SK-N-SH (cell line): Measurements from ENCODE around the gene PLAAT5. TPM values are rescaled to one million over a fixed set of nuclear protein-coding genes. Genes with fewer than 3 reads are reported as not detected.

Experiments
- CTCF ChIA-PET: fragments of 300-600, 350-600 bp; formaldehyde crosslinking; extraction: SDS; loops from one replicate; lab custom pipeline; 2021; lab: Yijun Ruan, JAX
- POLR2A ChIA-PET: fragments of 350-600 bp; sonication (Branson Sonifier 250); formaldehyde crosslinking; extraction: SDS; loops from one replicate; lab custom pipeline; 2020; ENCODE audit warnings: antibody characterized with exemption, inconsistent platforms; lab: Yijun Ruan, JAX
- DNase-seq: peaks from one replicate; pipeline ENCODE4 v3.0.0; 2012
- H2AFZ ChIP-seq: fragments of 200-600 bp; sonication (generic); 2 replicates; pipeline ENCODE4 v1.8.1; 2016; ENCODE audit warnings: antibody characterized with exemption, mild to moderate bottlenecking, low read depth
- H3F3A ChIP-seq: fragments of 200-600 bp; sonication (generic); replicated peaks from 2 replicates; pipeline ENCODE3; 2016; ENCODE audit warnings: antibody characterized with exemption, mild to moderate bottlenecking; ENCODE audit not compliant: insufficient read depth
- H3K27ac ChIP-seq, 2 experiments: fragments of 200-500 bp in 1 of 2; fragments of 200-600 bp in 1 of 2; sonication (Bioruptor generic) in 1 of 2; sonication (generic), shearing (Covaris generic) in 1 of 2; 2 replicates each; pipeline versions ENCODE4 v1.5.1 to v1.6.1; 2014 to 2016; ENCODE audit warnings: low read depth in 2 of 2, inconsistent platforms in 1 of 2, low read length in 1 of 2, mild to moderate bottlenecking in 1 of 2, mixed read lengths in 1 of 2
- H3K27me3 ChIP-seq: fragments of 200-600 bp; sonication (generic), shearing (Covaris generic); 2 replicates; pipeline ENCODE4 v1.6.1; 2016; ENCODE audit warnings: mixed run types; ENCODE audit not compliant: insufficient read depth
- H3K36me3 ChIP-seq, 2 experiments: fragments of 200-500 bp in 1 of 2; fragments of 200-600 bp in 1 of 2; sonication (Bioruptor generic) in 1 of 2; sonication (generic) in 1 of 2; replicated peaks in 1 of 2; 2 replicates each; pipeline versions ENCODE3 to v1.5.1; 2014 to 2016; ENCODE audit warnings: low read length in 1 of 2, mild to moderate bottlenecking in 1 of 2; ENCODE audit not compliant: insufficient read depth in 2 of 2, control insufficient read depth in 1 of 2
- H3K4me1 ChIP-seq, 2 experiments: fragments of 200-500 bp in 1 of 2; fragments of 200-600 bp in 1 of 2; sonication (Bioruptor generic) in 1 of 2; sonication (generic), shearing (Covaris generic) in 1 of 2; 2 replicates each; pipeline versions ENCODE4 v1.5.1 to v1.6.1; 2014 to 2016; ENCODE audit warnings: low read depth in 1 of 2, low read length in 1 of 2, mixed run types in 1 of 2; ENCODE audit not compliant: insufficient read depth in 2 of 2, control insufficient read depth in 1 of 2
- H3K4me2 ChIP-seq: fragments of 200-600 bp; sonication (generic), shearing (Covaris generic); 2 replicates; pipeline ENCODE4 v1.6.1; 2017; ENCODE audit warnings: mixed run types
- H3K4me3 ChIP-seq, 2 experiments: fragments of 200-500 bp in 1 of 2; fragments of 200-600 bp in 1 of 2; sonication (Bioruptor generic) in 1 of 2; sonication (generic), shearing (Covaris generic) in 1 of 2; 2 replicates each; pipeline versions ENCODE4 v1.5.1 to v1.8.1; 2014 to 2016; ENCODE audit warnings: low read depth in 2 of 2, inconsistent platforms in 1 of 2, low read length in 1 of 2, mild to moderate bottlenecking in 1 of 2, mixed read lengths in 1 of 2, moderate library complexity in 1 of 2
- H3K79me2 ChIP-seq: fragments of 200-600 bp; sonication (generic); 2 replicates; pipeline ENCODE4 v1.8.1; 2017; ENCODE audit warnings: mild to moderate bottlenecking; ENCODE audit not compliant: insufficient read depth
- H3K9ac ChIP-seq: fragments of 200-600 bp; sonication (generic); 2 replicates; pipeline ENCODE4 v1.6.1; 2017; ENCODE audit warnings: mixed run types
- H3K9me2 ChIP-seq: fragments of 200-600 bp; sonication (generic); 2 replicates; pipeline ENCODE4 v1.6.1; 2017; ENCODE audit warnings: mixed run types
- H3K9me3 ChIP-seq: fragments of 200-600 bp; sonication (generic); 2 replicates; pipeline ENCODE4 v1.6.1; 2017; ENCODE audit warnings: mixed run types, mild to moderate bottlenecking, moderate library complexity
- H4K20me1 ChIP-seq: fragments of 200-600 bp; sonication (generic); 2 replicates; pipeline ENCODE4 v1.6.1; 2017; ENCODE audit warnings: mild to moderate bottlenecking, mixed run types; ENCODE audit not compliant: insufficient read depth
- CHD2 ChIP-seq: fragments of 150-350 bp; IDR thresholded peaks from 2 replicates; pipeline ENCODE4 v1.6.1; 2018; ENCODE audit warnings: low read length; ENCODE audit not compliant: partially characterized antibody
- CTCF ChIP-seq: fragments of 200-600 bp; sonication (generic); IDR thresholded peaks from 2 replicates; pipeline ENCODE4 v1.6.1; 2017; ENCODE audit warnings: antibody characterized with exemption, mild to moderate bottlenecking, moderate library complexity
- ELF1 ChIP-seq: IDR thresholded peaks from 2 replicates; pipeline ENCODE4 v1.4.0; 2012
- EP300 ChIP-seq, 2 experiments: IDR thresholded peaks; 2 replicates each; pipeline versions ENCODE4 v1.4.0 to v1.6.1; 2012; ENCODE audit warnings: borderline replicate concordance in 1 of 2, low read depth in 1 of 2, low read length in 1 of 2
- EZH2phosphoT487 ChIP-seq: fragments of 200-600 bp; sonication (generic); IDR thresholded peaks from 2 replicates; pipeline ENCODE4 v1.6.1; 2017; ENCODE audit warnings: low read depth, mixed run types, mild to moderate bottlenecking, antibody characterized with exemption, moderate library complexity, borderline replicate concordance
- FOXJ3 ChIP-seq: sonication (generic); formaldehyde crosslinking; IDR thresholded peaks from 2 replicates; pipeline ENCODE4 v1.5.1; 2020; ENCODE audit warnings: mild to moderate bottlenecking, missing genetic modification reagents
- FOXM1 ChIP-seq: IDR thresholded peaks from 2 replicates; pipeline ENCODE4 v1.4.0; 2012; ENCODE audit warnings: low read depth, mild to moderate bottlenecking
- GATA2 ChIP-seq: sonication (generic); formaldehyde crosslinking; IDR thresholded peaks from 2 replicates; pipeline ENCODE4 v1.5.0; 2020; ENCODE audit warnings: mild to moderate bottlenecking, missing genetic modification reagents
- JUND ChIP-seq: IDR thresholded peaks from 2 replicates; pipeline ENCODE4 v1.4.0; 2012
- MAX ChIP-seq: IDR thresholded peaks from 2 replicates; pipeline ENCODE4 v1.4.0; 2012; ENCODE audit warnings: low read depth
- MEF2A ChIP-seq: IDR thresholded peaks from 2 replicates; pipeline ENCODE4 v1.4.0; 2012; ENCODE audit warnings: low read depth, borderline replicate concordance
- NRF1 ChIP-seq: IDR thresholded peaks from 2 replicates; pipeline ENCODE4 v1.6.1; 2012; ENCODE audit warnings: low read depth, mild to moderate bottlenecking, low read length
- POLR2AphosphoS5 ChIP-seq: IDR thresholded peaks from 2 replicates; pipeline ENCODE4 v1.6.1; 2012; ENCODE audit warnings: low read depth, low read length
- RFX5 ChIP-seq: IDR thresholded peaks from 2 replicates; pipeline ENCODE4 v1.6.1; 2012; ENCODE audit warnings: mild to moderate bottlenecking, improper control_type of control experiment, low read length
- SMC3 ChIP-seq: IDR thresholded peaks from 2 replicates; pipeline ENCODE4 v1.6.1; 2012; ENCODE audit warnings: low read depth, low read length, improper control_type of control experiment
- TAF1 ChIP-seq: IDR thresholded peaks from 2 replicates; pipeline ENCODE4 v1.6.1; 2012; ENCODE audit warnings: low read depth, mild to moderate bottlenecking, low read length, moderate library complexity, borderline replicate concordance
- TEAD4 ChIP-seq: IDR thresholded peaks from 2 replicates; pipeline ENCODE4 v1.4.0; 2012; ENCODE audit warnings: mild to moderate bottlenecking, borderline replicate concordance; ENCODE audit not compliant: insufficient read depth
- YY1 ChIP-seq: IDR thresholded peaks from 2 replicates; pipeline ENCODE4 v1.4.0; 2012; ENCODE audit warnings: low read depth, mild to moderate bottlenecking
- WGBS: methylation state at CpG from one replicate; pipeline ENCODE4 v1.1.6; 2017; ENCODE audit warnings: low lambda C conversion rate; 5-methylcytosine and 5-hydroxymethylcytosine counted together
- polyA plus RNA-seq, 3 experiments: library from polyadenylated mRNA; depleted of rRNA; stranded (reverse); fragments of >200 nt; gene quantifications; 2 replicates each; pipeline ENCODE4 v1.2.3, GENCODE V29; 2012
- TF ChIP-seq, protein P1 (sequence below): IDR thresholded peaks from 2 replicates; pipeline ENCODE4 v1.4.0; 2012; ENCODE audit warnings: low read depth, borderline replicate concordance
- TF ChIP-seq, protein P2 (sequence below): IDR thresholded peaks from 2 replicates; pipeline ENCODE4; 2012

PLAAT5 gene
- polyA plus RNA-seq, 1 of the 3 experiments (the other 2 are of a cell fraction) = not detected

- Histone ChIP-seq H3K4me1 (no peaks in the 10 kb centered on the region; a peak in 1 of 4 replicates), H3K27me3 (peaks cover 45% of the 10 kb centered on the region; the same call in 1 of the 2 replicates), H3F3A (no peaks in the 10 kb centered on the region), H3K27ac (no peak overlapping the region), H3K4me2 (peak overlapping the region; percentile 74), H3K36me3 (no peaks in the 10 kb centered on the region), H3K79me2 (no peaks in the 10 kb centered on the region), H3K4me3 (no peak overlapping the region; a peak in 1 of 4 replicates), H3K9ac (no peak overlapping the region), H3K9me3 (0 out of 2 replicates have a peak, but pooled peaks cover 1% of the 10 kb centered on the region), H2AFZ (no peak overlapping the region), H3K9me2 (no peaks in the 10 kb centered on the region), H4K20me1 (no peaks in the 10 kb centered on the region)
- DNase-seq = no peak
- WGBS = 36% methylated on average over 11 of the region's 11 CpGs
- ChIA-PET POLR2A (no interaction called here), CTCF (no interaction called here)
- TF ChIP-seq FOXM1 (no peak), FOXJ3 (no peak), EP300 (IDR thresholded peaks at IDR 0.05; ENCODE audit: borderline replicate concordance in 1 of 2, low read depth in 1 of 2, low read length in 1 of 2) (no peak), ELF1 (no peak), JUND (no peak), CHD2 (no peak), SMC3 (no peak), POLR2AphosphoS5 (no peak), TEAD4 (no peak), MEF2A (no peak), TAF1 (no peak), CTCF (no peak)
- TF ChIP-seq, protein P1, sequence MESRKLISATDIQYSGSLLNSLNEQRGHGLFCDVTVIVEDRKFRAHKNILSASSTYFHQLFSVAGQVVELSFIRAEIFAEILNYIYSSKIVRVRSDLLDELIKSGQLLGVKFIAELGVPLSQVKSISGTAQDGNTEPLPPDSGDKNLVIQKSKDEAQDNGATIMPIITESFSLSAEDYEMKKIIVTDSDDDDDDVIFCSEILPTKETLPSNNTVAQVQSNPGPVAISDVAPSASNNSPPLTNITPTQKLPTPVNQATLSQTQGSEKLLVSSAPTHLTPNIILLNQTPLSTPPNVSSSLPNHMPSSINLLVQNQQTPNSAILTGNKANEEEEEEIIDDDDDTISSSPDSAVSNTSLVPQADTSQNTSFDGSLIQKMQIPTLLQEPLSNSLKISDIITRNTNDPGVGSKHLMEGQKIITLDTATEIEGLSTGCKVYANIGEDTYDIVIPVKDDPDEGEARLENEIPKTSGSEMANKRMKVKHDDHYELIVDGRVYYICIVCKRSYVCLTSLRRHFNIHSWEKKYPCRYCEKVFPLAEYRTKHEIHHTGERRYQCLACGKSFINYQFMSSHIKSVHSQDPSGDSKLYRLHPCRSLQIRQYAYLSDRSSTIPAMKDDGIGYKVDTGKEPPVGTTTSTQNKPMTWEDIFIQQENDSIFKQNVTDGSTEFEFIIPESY = no peak
These were observed 837 bp upstream of the PLAAT5 start for GRCh38 chr11:63491636-63492372.

DNA sequence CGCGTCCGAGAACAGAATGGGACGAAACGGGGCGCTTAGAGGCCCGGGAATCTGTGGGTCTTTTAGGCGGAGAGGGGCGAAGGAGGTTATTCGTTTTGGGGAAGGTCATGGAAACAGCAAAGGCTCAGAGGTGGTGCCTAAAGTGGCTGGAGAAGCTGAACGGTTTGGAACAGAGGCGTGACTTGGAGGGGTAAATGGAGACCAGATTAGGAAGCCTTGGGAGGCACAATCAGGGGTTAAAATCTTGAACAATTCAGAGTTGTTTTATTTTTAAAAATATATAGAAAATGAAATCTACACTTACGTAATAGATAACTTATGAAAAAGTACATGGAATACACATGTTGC is 247 bp upstream of the PLAAT5 start:
- Histone ChIP-seq H3K27me3 (peaks cover 45% of the 10 kb centered on the region; the same call in 1 of the 2 replicates), H3K4me2 (peak overlapping the region; percentile 74), H3K79me2 (no peaks in the 10 kb centered on the region), H2AFZ (no peak overlapping the region), H3K9me2 (no peaks in the 10 kb centered on the region), H3K36me3 (no peaks in the 10 kb centered on the region), H3K9ac (no peak overlapping the region), H3K27ac (no peak overlapping the region), H3F3A (no peaks in the 10 kb centered on the region), H3K9me3 (0 out of 2 replicates have a peak, but pooled peaks cover 3% of the 10 kb centered on the region), H3K4me1 (no peaks in the 10 kb centered on the region; a peak in 1 of 4 replicates), H3K4me3 (peak overlapping the region in 1 of 2 experiments; percentile 33; a peak in 3 of 4 replicates), H4K20me1 (no peaks in the 10 kb centered on the region)
- ChIA-PET CTCF (interaction anchor here (1.4 to 3.2 kb wide), 2 partner anchors 12 to 97 kb away, joined by 3 to 31 read pairs; no protein-coding TSS in a partner anchor), POLR2A (no interaction called here)
- WGBS = 17% methylated on average over 13 of the region's 13 CpGs
- no peak for DNase-seq
- TF ChIP-seq MAX (no peak), ELF1 (no peak), YY1 (no peak), NRF1 (no peak), EZH2phosphoT487 (no peak), GATA2 (CRISPR knock-in tag) (no peak), RFX5 (no peak), CTCF (no peak), TEAD4 (no peak)
- TF ChIP-seq, protein P2, sequence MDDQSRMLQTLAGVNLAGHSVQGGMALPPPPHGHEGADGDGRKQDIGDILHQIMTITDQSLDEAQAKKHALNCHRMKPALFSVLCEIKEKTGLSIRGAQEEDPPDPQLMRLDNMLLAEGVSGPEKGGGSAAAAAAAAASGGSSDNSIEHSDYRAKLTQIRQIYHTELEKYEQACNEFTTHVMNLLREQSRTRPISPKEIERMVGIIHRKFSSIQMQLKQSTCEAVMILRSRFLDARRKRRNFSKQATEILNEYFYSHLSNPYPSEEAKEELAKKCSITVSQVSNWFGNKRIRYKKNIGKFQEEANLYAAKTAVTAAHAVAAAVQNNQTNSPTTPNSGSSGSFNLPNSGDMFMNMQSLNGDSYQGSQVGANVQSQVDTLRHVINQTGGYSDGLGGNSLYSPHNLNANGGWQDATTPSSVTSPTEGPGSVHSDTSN = no peak
